GM12892 (cell line): ENCODE measurements around the gene TSPAN5.

ENCODE experiments used
- POLR2A ChIP-seq: IDR thresholded peaks from 2 replicates; pipeline ENCODE4 v1.6.1; 2011; ENCODE audit warnings: low read depth, low read length, control low read depth
- POLR2AphosphoS5 ChIP-seq: IDR thresholded peaks from 2 replicates; pipeline ENCODE4 v1.6.1; 2011; ENCODE audit warnings: low read depth, low read length, control low read depth
- TAF1 ChIP-seq: IDR thresholded peaks from 2 replicates; pipeline ENCODE4 v1.6.1; 2011; ENCODE audit warnings: low read depth, mild to moderate bottlenecking, control low read depth, low read length, borderline replicate concordance

DNA sequence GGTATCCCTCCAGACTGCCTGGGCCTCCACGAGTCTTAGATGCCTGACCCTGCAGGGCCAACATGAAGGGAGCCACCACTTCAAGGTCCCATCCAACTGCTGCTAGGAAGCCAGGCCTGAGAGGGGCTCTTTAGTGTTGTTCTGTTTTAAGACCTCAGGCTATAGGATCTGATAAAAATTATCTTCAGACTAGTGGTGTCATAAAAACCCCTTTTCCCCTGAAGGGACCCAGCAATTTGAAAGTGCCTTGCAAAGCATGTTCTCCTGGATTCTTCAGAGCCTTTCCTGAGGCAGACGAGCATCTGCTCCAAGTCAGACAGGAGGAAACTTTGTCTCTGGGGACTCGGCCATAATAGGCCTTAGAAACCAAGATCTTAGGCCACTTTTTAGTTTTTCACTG lies 26.9 kb downstream of the TSPAN5 start:
- TF ChIP-seq POLR2A, result no peak
- no peak for TF ChIP-seq POLR2AphosphoS5
- no peak for TF ChIP-seq TAF1
